ENCODE results near the gene SLC5A10. TPM values are rescaled to one million over a fixed set of nuclear protein-coding genes. Genes with fewer than 3 reads are reported as not detected.
"Not testable (repeated sequence)": the region's sequence is repeated elsewhere in the genome, so short reads cannot be mapped to it uniquely, and the experiment has no call there.

The SLC5A10 gene
- total RNA-seq, 4 donors from 2014 or later: not detected

GRCh38 chr17:18920911-18921441 lies 31.0 kb upstream of the SLC5A10 start:
- H3K9me3 ChIP-seq: no peaks in the 10 kb centered on the region
- 35% methylated on average over 6 of the region's 6 CpGs for WGBS
- TF ChIP-seq EP300 (IDR thresholded peaks at IDR 0.05): no peak
- TF ChIP-seq POLR2A (IDR thresholded peaks at IDR 0.05; ENCODE audit: low read depth): no peak
- no peak for TF ChIP-seq POLR2AphosphoS5 (IDR thresholded peaks at IDR 0.05)
- TF ChIP-seq, protein P1, sequence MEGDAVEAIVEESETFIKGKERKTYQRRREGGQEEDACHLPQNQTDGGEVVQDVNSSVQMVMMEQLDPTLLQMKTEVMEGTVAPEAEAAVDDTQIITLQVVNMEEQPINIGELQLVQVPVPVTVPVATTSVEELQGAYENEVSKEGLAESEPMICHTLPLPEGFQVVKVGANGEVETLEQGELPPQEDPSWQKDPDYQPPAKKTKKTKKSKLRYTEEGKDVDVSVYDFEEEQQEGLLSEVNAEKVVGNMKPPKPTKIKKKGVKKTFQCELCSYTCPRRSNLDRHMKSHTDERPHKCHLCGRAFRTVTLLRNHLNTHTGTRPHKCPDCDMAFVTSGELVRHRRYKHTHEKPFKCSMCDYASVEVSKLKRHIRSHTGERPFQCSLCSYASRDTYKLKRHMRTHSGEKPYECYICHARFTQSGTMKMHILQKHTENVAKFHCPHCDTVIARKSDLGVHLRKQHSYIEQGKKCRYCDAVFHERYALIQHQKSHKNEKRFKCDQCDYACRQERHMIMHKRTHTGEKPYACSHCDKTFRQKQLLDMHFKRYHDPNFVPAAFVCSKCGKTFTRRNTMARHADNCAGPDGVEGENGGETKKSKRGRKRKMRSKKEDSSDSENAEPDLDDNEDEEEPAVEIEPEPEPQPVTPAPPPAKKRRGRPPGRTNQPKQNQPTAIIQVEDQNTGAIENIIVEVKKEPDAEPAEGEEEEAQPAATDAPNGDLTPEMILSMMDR (IDR thresholded peaks at IDR 0.05): no peak
- peaks cover 7 to 34% (median 23%) of the 10 kb centered on the region in 4 donors for H3K36me3 ChIP-seq
- H3K4me3 ChIP-seq: no peak overlapping the region
- no peaks in the 10 kb centered on the region for H3K27me3 ChIP-seq
- H3K4me1 ChIP-seq: peaks cover 13 to 35% (median 24%) of the 10 kb centered on the region in 4 donors
- DNase-seq (ENCODE audit: extremely low spot score): no peak
- intact Hi-C loops (cut with DNase I): no loop called here
- peak overlapping the region in 3 of 4 donors; percentile 22 to 46 (median 43) for H3K27ac ChIP-seq (replicated peaks in 1 of 4)

- peak overlapping the region in 3 of 4 donors; percentile 22 to 46 (median 43) for H3K27ac ChIP-seq (replicated peaks in 1 of 4)
- intact Hi-C loops (cut with DNase I): no loop called here
Observed at GRCh38 chr17:18921485-18921884, 30.5 kb upstream of the SLC5A10 start.

GRCh38 chr17:18921912-18922451 lies 30.0 kb upstream of the SLC5A10 start:
- intact Hi-C loops (cut with DNase I): no loop called here
- H3K36me3 ChIP-seq: peaks cover 0 to 24% (median 15%) of the 10 kb centered on the region in 4 donors
- no peaks in the 10 kb centered on the region for H3K27me3 ChIP-seq
- whole genome bisulfite sequencing: 44% methylated on average over 4 of the region's 4 CpGs
- peak overlapping the region in 3 of 4 donors; percentile 22 to 46 (median 43) for H3K27ac ChIP-seq (replicated peaks in 1 of 4)
- no peak overlapping the region for H3K4me3 ChIP-seq
- H3K9me3 ChIP-seq: no peaks in the 10 kb centered on the region
- TF ChIP-seq, protein P1 (IDR thresholded peaks at IDR 0.05): no peak
- no peak for TF ChIP-seq EP300 (IDR thresholded peaks at IDR 0.05)
- TF ChIP-seq POLR2AphosphoS5 (IDR thresholded peaks at IDR 0.05): no peak
- no peak for TF ChIP-seq POLR2A (IDR thresholded peaks at IDR 0.05; ENCODE audit: low read depth)
- no peak for DNase-seq (ENCODE audit: extremely low spot score)
- H3K4me1 ChIP-seq: peaks cover 13 to 35% (median 24%) of the 10 kb centered on the region in 4 donors

More at GRCh38 chr17:18921485-18921884, 30.5 kb upstream of the SLC5A10 start:
- TF ChIP-seq POLR2A (IDR thresholded peaks at IDR 0.05; ENCODE audit: low read depth) (no peak), EP300 (IDR thresholded peaks at IDR 0.05) (no peak), POLR2AphosphoS5 (IDR thresholded peaks at IDR 0.05) (no peak)
- TF ChIP-seq, protein P1 (IDR thresholded peaks at IDR 0.05): no peak
- H3K9me3 ChIP-seq: no peaks in the 10 kb centered on the region
- peaks cover 3 to 29% (median 20%) of the 10 kb centered on the region in 4 donors for H3K36me3 ChIP-seq
- H3K27me3 ChIP-seq: no peaks in the 10 kb centered on the region
- H3K4me1 ChIP-seq: peaks cover 13 to 35% (median 24%) of the 10 kb centered on the region in 4 donors
- no peak for DNase-seq (ENCODE audit: extremely low spot score)
- H3K4me3 ChIP-seq: no peak overlapping the region
- 46% methylated on average over 2 of the region's 2 CpGs for WGBS

DNA sequence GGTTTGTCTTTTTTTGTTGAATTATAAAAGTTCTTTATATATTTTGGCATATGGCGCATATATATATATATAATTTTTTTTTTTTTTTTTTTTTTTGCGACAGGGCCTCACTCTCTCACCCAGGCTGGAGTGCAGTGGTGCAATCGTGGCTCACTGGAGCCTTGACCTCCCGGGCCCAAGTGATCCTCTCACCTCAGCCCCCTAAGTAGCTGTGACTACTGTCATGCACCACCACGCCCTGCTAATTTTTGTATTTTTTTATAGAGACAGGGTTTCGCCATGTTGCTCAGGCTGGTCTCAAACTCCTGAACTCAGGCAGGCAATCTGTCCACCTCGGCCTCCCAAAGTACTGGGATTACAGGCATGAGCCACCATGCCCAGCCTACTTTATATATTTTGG lies 29.4 kb upstream of the SLC5A10 start:
- DNase-seq (ENCODE audit: extremely low spot score); H3K4me3 ChIP-seq; H3K27me3 ChIP-seq; H3K9me3 ChIP-seq; intact Hi-C loops (cut with DNase I): not testable (repeated sequence)
- Histone ChIP-seq H3K36me3 (peaks cover 0 to 21% (median 14%) of the 10 kb centered on the region in 4 donors), H3K27ac (replicated peaks in 1 of 4) (peak overlapping the region in 1 of 4 donors; percentile 43), H3K4me1 (peaks cover 13 to 35% (median 24%) of the 10 kb centered on the region in 4 donors)
- 98% methylated on average over 7 of the region's 7 CpGs for WGBS

DNA sequence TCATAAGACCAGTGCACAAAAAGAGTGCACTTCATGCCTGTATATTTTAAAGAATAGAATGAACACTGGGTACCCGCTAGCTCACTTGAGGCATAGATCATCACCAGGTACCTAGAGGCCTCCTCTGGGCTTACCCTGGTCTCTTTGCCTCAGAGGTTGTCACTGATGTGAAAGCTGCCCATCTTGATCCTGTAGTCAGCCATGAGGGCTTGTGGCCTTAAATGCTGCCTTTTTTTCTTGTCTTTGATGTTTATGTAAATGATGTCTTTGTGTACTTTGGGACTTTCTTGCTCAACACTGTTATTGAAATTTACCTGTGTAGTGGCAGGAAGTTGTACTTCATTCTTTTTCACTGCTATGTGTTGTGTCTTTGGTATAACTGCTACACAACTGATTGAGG lies 26.8 kb upstream of the SLC5A10 start:
- WGBS: 89% methylated on average over 1 of the region's 1 CpG
- peaks cover 8 to 31% (median 22%) of the 10 kb centered on the region in 4 donors for H3K36me3 ChIP-seq
- intact Hi-C loops (cut with DNase I): no loop called here
- TF ChIP-seq POLR2AphosphoS5 (IDR thresholded peaks at IDR 0.05) (no peak), POLR2A (IDR thresholded peaks at IDR 0.05; ENCODE audit: low read depth) (no peak), EP300 (IDR thresholded peaks at IDR 0.05) (no peak)
- TF ChIP-seq, protein P1 (IDR thresholded peaks at IDR 0.05): no peak
- no peak overlapping the region for H3K4me3 ChIP-seq
- no peak overlapping the region for H3K27ac ChIP-seq (replicated peaks in 1 of 4)
- no peaks in the 10 kb centered on the region for H3K9me3 ChIP-seq
- H3K4me1 ChIP-seq: peaks cover 13 to 34% (median 24%) of the 10 kb centered on the region in 4 donors
- H3K27me3 ChIP-seq: no peaks in the 10 kb centered on the region
- DNase-seq (ENCODE audit: extremely low spot score): no peak

All from esophagus muscularis mucosa (tissue), 4 donors.